ENCODE results near the gene CFTR. TPM values are rescaled to one million over a fixed set of nuclear protein-coding genes. Genes with fewer than 3 reads are reported as not detected.

Gene CFTR
- total RNA-seq, 1 experiment from 2014 or later = not detected

- Histone ChIP-seq H3K27ac (no peak overlapping the region), H3K9me2 (ENCODE audit: insufficient read depth) (no peaks in the 10 kb centered on the region), H4K20me1 (ENCODE audit: insufficient read depth) (no peaks in the 10 kb centered on the region), H3K79me2 (ENCODE audit: low read depth) (no peaks in the 10 kb centered on the region), H3K4me3 (no peak overlapping the region), H3K36me3 (ENCODE audit: low read depth) (no peaks in the 10 kb centered on the region), H3K4me1 (replicated peaks; ENCODE audit: insufficient read depth) (no peaks in the 10 kb centered on the region), H3K27me3 (ENCODE audit: insufficient read depth, low read depth) (no peaks in the 10 kb centered on the region), H3F3A (ENCODE audit: insufficient read depth, low read depth) (no peaks in the 10 kb centered on the region), H3K9me3 (ENCODE audit: insufficient read depth, low read depth) (no peaks in the 10 kb centered on the region), H3K4me2 (no peak overlapping the region), H2AFZ (0 out of 2 replicates have a peak overlapping the region, but pooled peaks have one; percentile 29)
- ChIA-PET CTCF (no interaction called here), POLR2A (ENCODE audit: unreplicated experiment) (no interaction called here)
- BruUV-seq (replicated peaks) = no TSS peak
- TF ChIP-seq CTCF (conservative IDR thresholded peaks at IDR 0.05) = no peak
- no peak for TF ChIP-seq EZH2 (IDR thresholded peaks at IDR 0.05; ENCODE audit: low read depth)
- intact Hi-C loops (cut with micrococcal nuclease; ENCODE audit: unreplicated experiment) = loop anchor here (5.0 kb wide), 1 partner anchor 634 kb away; no protein-coding TSS in a partner anchor
- DNase-seq = no peak
Measured at GRCh38 chr7:117468174-117468573, 11.7 kb upstream of the CFTR start.

GRCh38 chr7:117470777-117471176 is 9.0 kb upstream of the CFTR start:
- no peaks in the 10 kb centered on the region for H3K9me3 ChIP-seq (ENCODE audit: insufficient read depth, low read depth)
- no peaks in the 10 kb centered on the region for H3K9me2 ChIP-seq (ENCODE audit: insufficient read depth)
- intact Hi-C loops (cut with micrococcal nuclease; ENCODE audit: unreplicated experiment) = no loop called here
- ChIA-PET POLR2A (ENCODE audit: unreplicated experiment) (no interaction called here), CTCF (no interaction called here)
- H3K27ac ChIP-seq = no peak overlapping the region
- no peaks in the 10 kb centered on the region for H4K20me1 ChIP-seq (ENCODE audit: insufficient read depth)
- H3K79me2 ChIP-seq (ENCODE audit: low read depth) = no peaks in the 10 kb centered on the region
- no peaks in the 10 kb centered on the region for H3K27me3 ChIP-seq (ENCODE audit: insufficient read depth, low read depth)
- no peaks in the 10 kb centered on the region for H3K4me1 ChIP-seq (replicated peaks; ENCODE audit: insufficient read depth)
- H3F3A ChIP-seq (ENCODE audit: insufficient read depth, low read depth) = no peaks in the 10 kb centered on the region
- H3K4me3 ChIP-seq = no peak overlapping the region
- TF ChIP-seq CTCF (conservative IDR thresholded peaks at IDR 0.05) (no peak), EZH2 (IDR thresholded peaks at IDR 0.05; ENCODE audit: low read depth) (no peak)
- H2AFZ ChIP-seq = 0 out of 2 replicates have a peak overlapping the region, but pooled peaks have one; percentile 13
- H3K36me3 ChIP-seq (ENCODE audit: low read depth) = no peaks in the 10 kb centered on the region
- DNase-seq = no peak
- H3K4me2 ChIP-seq = no peak overlapping the region
- no TSS peak for BruUV-seq (replicated peaks)

GRCh38 chr7:117472335-117472734 is 7.5 kb upstream of the CFTR start:
- no peaks in the 10 kb centered on the region for H3K9me3 ChIP-seq (ENCODE audit: insufficient read depth, low read depth)
- ChIA-PET CTCF (no interaction called here), POLR2A (ENCODE audit: unreplicated experiment) (no interaction called here)
- H3F3A ChIP-seq (ENCODE audit: insufficient read depth, low read depth) = no peaks in the 10 kb centered on the region
- intact Hi-C loops (cut with micrococcal nuclease; ENCODE audit: unreplicated experiment) = no loop called here
- H3K36me3 ChIP-seq (ENCODE audit: low read depth) = no peaks in the 10 kb centered on the region
- H2AFZ ChIP-seq = no peak overlapping the region
- no peak overlapping the region for H3K4me2 ChIP-seq
- H3K79me2 ChIP-seq (ENCODE audit: low read depth) = no peaks in the 10 kb centered on the region
- no peak for TF ChIP-seq EZH2 (IDR thresholded peaks at IDR 0.05; ENCODE audit: low read depth)
- no peaks in the 10 kb centered on the region for H3K27me3 ChIP-seq (ENCODE audit: insufficient read depth, low read depth)
- no peak overlapping the region for H3K4me3 ChIP-seq
- H3K9me2 ChIP-seq (ENCODE audit: insufficient read depth) = no peaks in the 10 kb centered on the region
- no TSS peak for BruUV-seq (replicated peaks)
- no peak overlapping the region for H3K27ac ChIP-seq
- H4K20me1 ChIP-seq (ENCODE audit: insufficient read depth) = no peaks in the 10 kb centered on the region
- no peak for DNase-seq
- H3K4me1 ChIP-seq (replicated peaks; ENCODE audit: insufficient read depth) = no peaks in the 10 kb centered on the region

- CTCF ChIA-PET = interaction anchor here (0.6 kb wide), 1 partner anchor 1300 kb away, joined by 3 read pairs; no protein-coding TSS in a partner anchor
Measured at GRCh38 chr7:117476557-117477215, 3.1 kb upstream of the CFTR start.

More at GRCh38 chr7:117476557-117477215, 3.1 kb upstream of the CFTR start:
- Histone ChIP-seq H3K4me1 (replicated peaks; ENCODE audit: insufficient read depth) (no peaks in the 10 kb centered on the region), H3K4me3 (no peak overlapping the region), H3K79me2 (ENCODE audit: low read depth) (no peaks in the 10 kb centered on the region), H3K4me2 (no peak overlapping the region), H3K36me3 (ENCODE audit: low read depth) (no peaks in the 10 kb centered on the region), H3F3A (ENCODE audit: insufficient read depth, low read depth) (no peaks in the 10 kb centered on the region), H3K27me3 (ENCODE audit: insufficient read depth, low read depth) (no peaks in the 10 kb centered on the region), H3K9me3 (ENCODE audit: insufficient read depth, low read depth) (no peaks in the 10 kb centered on the region), H2AFZ (no peak overlapping the region), H3K9me2 (ENCODE audit: insufficient read depth) (no peaks in the 10 kb centered on the region), H4K20me1 (ENCODE audit: insufficient read depth) (no peaks in the 10 kb centered on the region), H3K27ac (no peak overlapping the region)
- no peak for TF ChIP-seq EZH2 (IDR thresholded peaks at IDR 0.05; ENCODE audit: low read depth)
- TF ChIP-seq CTCF (conservative IDR thresholded peaks at IDR 0.05) = no peak
- no TSS peak for BruUV-seq (replicated peaks)
- POLR2A ChIA-PET (ENCODE audit: unreplicated experiment) = no interaction called here
- DNase-seq = no peak
- intact Hi-C loops (cut with micrococcal nuclease; ENCODE audit: unreplicated experiment) = no loop called here

Measured in PC-9 (cell line).